SK-N-SH (cell line): ENCODE measurements around the gene ADGB. TPM values are rescaled to one million over a fixed set of nuclear protein-coding genes. Genes with fewer than 3 reads are reported as not detected.

Experiments used
- CTCF ChIA-PET: fragments of 300-600, 350-600 bp; formaldehyde crosslinking; extraction: SDS; loops from one replicate; lab custom pipeline; 2021; lab: Yijun Ruan, JAX
- POLR2A ChIA-PET: fragments of 350-600 bp; sonication (Branson Sonifier 250); formaldehyde crosslinking; extraction: SDS; loops from one replicate; lab custom pipeline; 2020; ENCODE audit warnings: antibody characterized with exemption, inconsistent platforms; lab: Yijun Ruan, JAX
- DNase-seq: peaks from one replicate; pipeline ENCODE4 v3.0.0; 2012
- H2AFZ ChIP-seq: fragments of 200-600 bp; sonication (generic); 2 replicates; pipeline ENCODE4 v1.8.1; 2016; ENCODE audit warnings: antibody characterized with exemption, mild to moderate bottlenecking, low read depth
- H3F3A ChIP-seq: fragments of 200-600 bp; sonication (generic); replicated peaks from 2 replicates; pipeline ENCODE3; 2016; ENCODE audit warnings: antibody characterized with exemption, mild to moderate bottlenecking; ENCODE audit not compliant: insufficient read depth
- H3K27ac ChIP-seq, 2 experiments: fragments of 200-500 bp in 1 of 2; fragments of 200-600 bp in 1 of 2; sonication (Bioruptor generic) in 1 of 2; sonication (generic), shearing (Covaris generic) in 1 of 2; 2 replicates each; pipeline versions ENCODE4 v1.5.1 to v1.6.1; 2014 to 2016; ENCODE audit warnings: low read depth in 2 of 2, inconsistent platforms in 1 of 2, low read length in 1 of 2, mild to moderate bottlenecking in 1 of 2, mixed read lengths in 1 of 2
- H3K27me3 ChIP-seq: fragments of 200-600 bp; sonication (generic), shearing (Covaris generic); 2 replicates; pipeline ENCODE4 v1.6.1; 2016; ENCODE audit warnings: mixed run types; ENCODE audit not compliant: insufficient read depth
- H3K36me3 ChIP-seq, 2 experiments: fragments of 200-500 bp in 1 of 2; fragments of 200-600 bp in 1 of 2; sonication (Bioruptor generic) in 1 of 2; sonication (generic) in 1 of 2; replicated peaks in 1 of 2; 2 replicates each; pipeline versions ENCODE3 to v1.5.1; 2014 to 2016; ENCODE audit warnings: low read length in 1 of 2, mild to moderate bottlenecking in 1 of 2; ENCODE audit not compliant: insufficient read depth in 2 of 2, control insufficient read depth in 1 of 2
- H3K4me1 ChIP-seq, 2 experiments: fragments of 200-500 bp in 1 of 2; fragments of 200-600 bp in 1 of 2; sonication (Bioruptor generic) in 1 of 2; sonication (generic), shearing (Covaris generic) in 1 of 2; 2 replicates each; pipeline versions ENCODE4 v1.5.1 to v1.6.1; 2014 to 2016; ENCODE audit warnings: low read depth in 1 of 2, low read length in 1 of 2, mixed run types in 1 of 2; ENCODE audit not compliant: insufficient read depth in 2 of 2, control insufficient read depth in 1 of 2
- H3K4me2 ChIP-seq: fragments of 200-600 bp; sonication (generic), shearing (Covaris generic); 2 replicates; pipeline ENCODE4 v1.6.1; 2017; ENCODE audit warnings: mixed run types
- H3K4me3 ChIP-seq, 2 experiments: fragments of 200-500 bp in 1 of 2; fragments of 200-600 bp in 1 of 2; sonication (Bioruptor generic) in 1 of 2; sonication (generic), shearing (Covaris generic) in 1 of 2; 2 replicates each; pipeline versions ENCODE4 v1.5.1 to v1.8.1; 2014 to 2016; ENCODE audit warnings: low read depth in 2 of 2, inconsistent platforms in 1 of 2, low read length in 1 of 2, mild to moderate bottlenecking in 1 of 2, mixed read lengths in 1 of 2, moderate library complexity in 1 of 2
- H3K79me2 ChIP-seq: fragments of 200-600 bp; sonication (generic); 2 replicates; pipeline ENCODE4 v1.8.1; 2017; ENCODE audit warnings: mild to moderate bottlenecking; ENCODE audit not compliant: insufficient read depth
- H3K9ac ChIP-seq: fragments of 200-600 bp; sonication (generic); 2 replicates; pipeline ENCODE4 v1.6.1; 2017; ENCODE audit warnings: mixed run types
- H3K9me2 ChIP-seq: fragments of 200-600 bp; sonication (generic); 2 replicates; pipeline ENCODE4 v1.6.1; 2017; ENCODE audit warnings: mixed run types
- H3K9me3 ChIP-seq: fragments of 200-600 bp; sonication (generic); 2 replicates; pipeline ENCODE4 v1.6.1; 2017; ENCODE audit warnings: mixed run types, mild to moderate bottlenecking, moderate library complexity
- H4K20me1 ChIP-seq: fragments of 200-600 bp; sonication (generic); 2 replicates; pipeline ENCODE4 v1.6.1; 2017; ENCODE audit warnings: mild to moderate bottlenecking, mixed run types; ENCODE audit not compliant: insufficient read depth
- CHD2 ChIP-seq: fragments of 150-350 bp; IDR thresholded peaks from 2 replicates; pipeline ENCODE4 v1.6.1; 2018; ENCODE audit warnings: low read length; ENCODE audit not compliant: partially characterized antibody
- EP300 ChIP-seq, 2 experiments: IDR thresholded peaks; 2 replicates each; pipeline versions ENCODE4 v1.4.0 to v1.6.1; 2012; ENCODE audit warnings: borderline replicate concordance in 1 of 2, low read depth in 1 of 2, low read length in 1 of 2
- FOSL2 ChIP-seq: IDR thresholded peaks from 2 replicates; pipeline ENCODE4 v1.4.0; 2012; ENCODE audit warnings: low read depth, mild to moderate bottlenecking, moderate library complexity, borderline replicate concordance
- FOXJ3 ChIP-seq: sonication (generic); formaldehyde crosslinking; IDR thresholded peaks from 2 replicates; pipeline ENCODE4 v1.5.1; 2020; ENCODE audit warnings: mild to moderate bottlenecking, missing genetic modification reagents
- FOXM1 ChIP-seq: IDR thresholded peaks from 2 replicates; pipeline ENCODE4 v1.4.0; 2012; ENCODE audit warnings: low read depth, mild to moderate bottlenecking
- GABPA ChIP-seq: IDR thresholded peaks from 2 replicates; pipeline ENCODE4 v1.4.0; 2012; ENCODE audit warnings: low read depth, mild to moderate bottlenecking
- GATA2 ChIP-seq: sonication (generic); formaldehyde crosslinking; IDR thresholded peaks from 2 replicates; pipeline ENCODE4 v1.5.0; 2020; ENCODE audit warnings: mild to moderate bottlenecking, missing genetic modification reagents
- MAX ChIP-seq: IDR thresholded peaks from 2 replicates; pipeline ENCODE4 v1.4.0; 2012; ENCODE audit warnings: low read depth
- MXI1 ChIP-seq: IDR thresholded peaks from 2 replicates; pipeline ENCODE4 v1.6.1; 2012; ENCODE audit warnings: mild to moderate bottlenecking, low read depth, low read length, improper control_type of control experiment
- NFIC ChIP-seq: IDR thresholded peaks from 2 replicates; pipeline ENCODE4 v1.4.0; 2012; ENCODE audit warnings: borderline replicate concordance
- NRF1 ChIP-seq: IDR thresholded peaks from 2 replicates; pipeline ENCODE4 v1.6.1; 2012; ENCODE audit warnings: low read depth, mild to moderate bottlenecking, low read length
- RAD21 ChIP-seq: IDR thresholded peaks from 2 replicates; pipeline ENCODE4 v1.6.1; 2012; ENCODE audit warnings: mild to moderate bottlenecking, low read length
- RCOR1 ChIP-seq: fragments of 150-350 bp; IDR thresholded peaks from 2 replicates; pipeline ENCODE4 v1.6.1; 2017; ENCODE audit warnings: antibody characterized with exemption, low read length
- REST ChIP-seq: IDR thresholded peaks from 2 replicates; pipeline ENCODE4 v1.6.1; 2012; ENCODE audit warnings: mild to moderate bottlenecking, low read depth, low read length, moderate library complexity
- RFX5 ChIP-seq: IDR thresholded peaks from 2 replicates; pipeline ENCODE4 v1.6.1; 2012; ENCODE audit warnings: mild to moderate bottlenecking, improper control_type of control experiment, low read length
- RXRA ChIP-seq: IDR thresholded peaks from 2 replicates; pipeline ENCODE4 v1.4.0; 2012; ENCODE audit warnings: low read depth, mild to moderate bottlenecking, borderline replicate concordance
- SIN3A ChIP-seq: IDR thresholded peaks from 2 replicates; pipeline ENCODE4 v1.6.1; 2012; ENCODE audit warnings: low read depth, mild to moderate bottlenecking, low read length, moderate library complexity, borderline replicate concordance
- TCF12 ChIP-seq: IDR thresholded peaks from 2 replicates; pipeline ENCODE4 v1.4.0; 2012
- USF2 ChIP-seq: fragments of 150-350 bp; IDR thresholded peaks from 2 replicates; pipeline ENCODE4 v1.6.1; 2017; ENCODE audit warnings: antibody characterized with exemption, low read length, low read depth, borderline replicate concordance
- ZBTB33 ChIP-seq: IDR thresholded peaks from 2 replicates; pipeline ENCODE4 v1.4.0; 2012; ENCODE audit warnings: low read depth, borderline replicate concordance
- WGBS: methylation state at CpG from one replicate; pipeline ENCODE4 v1.1.6; 2017; ENCODE audit warnings: low lambda C conversion rate; 5-methylcytosine and 5-hydroxymethylcytosine counted together
- polyA plus RNA-seq, 3 experiments: library from polyadenylated mRNA; depleted of rRNA; stranded (reverse); fragments of >200 nt; gene quantifications; 2 replicates each; pipeline ENCODE4 v1.2.3, GENCODE V29; 2012

Gene ADGB
- polyA plus RNA-seq, 1 of the 3 experiments (the other 2 are of a cell fraction) = not detected

GRCh38 chr6:146689806-146690205, 91.0 kb downstream of the ADGB start:
- Histone ChIP-seq H3K4me2 (no peak overlapping the region), H2AFZ (no peak overlapping the region), H3K4me1 (no peaks in the 10 kb centered on the region), H3K36me3 (no peaks in the 10 kb centered on the region), H3K79me2 (no peaks in the 10 kb centered on the region), H3K27me3 (no peaks in the 10 kb centered on the region), H3K9me2 (no peaks in the 10 kb centered on the region), H3K4me3 (no peak overlapping the region), H3K27ac (no peak overlapping the region), H3F3A (no peaks in the 10 kb centered on the region), H3K9ac (no peak overlapping the region), H3K9me3 (no peaks in the 10 kb centered on the region), H4K20me1 (no peaks in the 10 kb centered on the region)
- no peak for DNase-seq
- ChIA-PET POLR2A (no interaction called here), CTCF (interaction anchor here (0.6 kb wide), 1 partner anchor 11 kb away, joined by 3 read pairs; no protein-coding TSS in a partner anchor)
- 31% methylated on average over 4 of the region's 4 CpGs for WGBS
- TF ChIP-seq RCOR1 (no peak), EP300 (IDR thresholded peaks at IDR 0.05; ENCODE audit: borderline replicate concordance in 1 of 2, low read depth in 1 of 2, low read length in 1 of 2) (no peak), TCF12 (no peak), FOSL2 (no peak), FOXM1 (no peak), NFIC (no peak), REST (no peak), USF2 (no peak), SIN3A (no peak), NRF1 (no peak), MAX (no peak), RFX5 (no peak)

GRCh38 chr6:146693342-146693741, 94.6 kb downstream of the ADGB start:
- POLR2A ChIA-PET = no interaction called here
- WGBS = 75% methylated on average over 4 of the region's 4 CpGs
- no peaks in the 10 kb centered on the region for H3K9me2 ChIP-seq

More at GRCh38 chr6:146693342-146693741, 94.6 kb downstream of the ADGB start:
- DNase-seq = no peak
- H3K9ac ChIP-seq = no peak overlapping the region
- H3K9me3 ChIP-seq = no peaks in the 10 kb centered on the region
- no peak overlapping the region for H3K4me2 ChIP-seq
- no peaks in the 10 kb centered on the region for H3F3A ChIP-seq
- no peaks in the 10 kb centered on the region for H3K79me2 ChIP-seq
- H4K20me1 ChIP-seq = no peaks in the 10 kb centered on the region
- no peak overlapping the region for H3K27ac ChIP-seq
- H3K27me3 ChIP-seq = no peaks in the 10 kb centered on the region
- no peak overlapping the region for H2AFZ ChIP-seq
- no peak overlapping the region for H3K4me3 ChIP-seq
- no peak for TF ChIP-seq MAX
- no peak for TF ChIP-seq FOXJ3 (CRISPR knock-in tag)
- no peak for TF ChIP-seq GABPA
- TF ChIP-seq GATA2 (CRISPR knock-in tag) = no peak
- no peak for TF ChIP-seq FOXM1
- TF ChIP-seq CHD2 = no peak
- no peak for TF ChIP-seq RXRA
- no peak for TF ChIP-seq RAD21
- no peak for TF ChIP-seq ZBTB33
- TF ChIP-seq MXI1 = no peak
- no peaks in the 10 kb centered on the region for H3K4me1 ChIP-seq
- no peaks in the 10 kb centered on the region for H3K36me3 ChIP-seq
- CTCF ChIA-PET = interaction anchor here (1.0 kb wide), 1 partner anchor 9 kb away, joined by 3 read pairs; no protein-coding TSS in a partner anchor
